Left lung (tissue), 10 donors: Measurements from ENCODE around the gene KCNH8. TPM values are rescaled to one million over a fixed set of nuclear protein-coding genes. Genes with fewer than 3 reads are reported as not detected.

ENCODE experiments used
- ATAC-seq: fragments of 200-7000 bp; cut with Tn5 transposase; one replicate; pipeline ENCODE4 v1.9.1; 2020; ENCODE audit warnings: moderate library complexity
- DNase-seq, 4 donors: peaks; one replicate each; pipeline ENCODE4 v3.0.0-alpha.2; 2013 to 2020
- H3K27ac ChIP-seq, 2 donors: fragments of 200-600 bp; sonication (generic) in 1 of 2; one replicate each; pipeline versions ENCODE4 v1.5.0 to v1.8.0; 2020 to 2021
- H3K27me3 ChIP-seq, 2 donors: fragments of 200-600 bp; sonication (generic) in 1 of 2; one replicate each; pipeline versions ENCODE4 v1.5.0 to v1.8.0; 2020 to 2021
- H3K36me3 ChIP-seq, 2 donors: fragments of 200-600 bp; sonication (generic) in 1 of 2; one replicate each; pipeline versions ENCODE4 v1.5.0 to v1.8.0; 2020 to 2021
- H3K4me1 ChIP-seq, 2 donors: fragments of 200-600 bp; one replicate each; pipeline ENCODE4 v1.8.0; 2021
- H3K4me3 ChIP-seq, 2 donors: fragments of 200-600 bp; sonication (generic) in 1 of 2; one replicate each; pipeline versions ENCODE4 v1.5.0 to v1.8.0; 2020 to 2021; ENCODE audit warnings: mild to moderate bottlenecking in 1 of 2
- H3K9me3 ChIP-seq, 2 donors: fragments of 200-600 bp; sonication (generic) in 1 of 2; one replicate each; pipeline versions ENCODE4 v1.5.0 to v1.8.0; 2020 to 2021
- CTCF ChIP-seq, 2 donors: fragments of 200-600 bp; sonication (generic) in 1 of 2; IDR thresholded peaks; one replicate each; pipeline versions ENCODE4 v1.5.0 to v1.8.0; 2021; ENCODE audit warnings: antibody characterized with exemption in 2 of 2
- intact Hi-C, 2 donors: fragments of 100-400 bp; cut with DNase I; formaldehyde crosslinking; loops; one replicate each; pipeline versions ENCODE4 v1.11.2 to v1.14.2; 2022
- polyA plus RNA-seq, 6 donors: library from polyadenylated mRNA; unstranded; fragments of 120-200 nt; gene quantifications; one replicate each; pipeline ENCODE4 v1.2.1, GENCODE V29; 2013; ENCODE audit not compliant: insufficient read length in 6 of 6
- total RNA-seq, 2 donors: library from RNA; stranded (reverse); fragmentation: NEBNext Ultra II Directional; extraction: Animal tissue kit (Norgen Biotek cat#: 25700); gene quantifications; one replicate each; pipeline ENCODE4 v1.2.1, GENCODE V29; 2021
- donor health status: DM: no; HTN: yes; CAD: no.
- donor health status: DM: no; HTN: no; CAD: no.

The KCNH8 gene
- total and polyA plus RNA-seq, 8 donors = 0.12 to 3.0 (median 2.1) TPM

- ATAC-seq = no peak
- H3K27me3 ChIP-seq = no peaks in the 10 kb centered on the region
- no peak overlapping the region for H3K4me3 ChIP-seq
- intact Hi-C loops = no loop called here
- TF ChIP-seq CTCF (IDR thresholded peaks at IDR 0.05) = no peak
- H3K27ac ChIP-seq = no peak overlapping the region
- no peaks in the 10 kb centered on the region for H3K4me1 ChIP-seq
- H3K36me3 ChIP-seq = no peaks in the 10 kb centered on the region
- peaks cover 0 to 9% of the 10 kb centered on the region in 2 donors for H3K9me3 ChIP-seq
- DNase-seq = no peak
Observed at GRCh38 chr3:19248143-19248542, 99.8 kb downstream of the KCNH8 start.

- DNase-seq (no peak), ATAC-seq (no peak)
- Histone ChIP-seq H3K27ac (no peak overlapping the region), H3K9me3 (peaks cover 0 to 9% of the 10 kb centered on the region in 2 donors), H3K4me1 (no peaks in the 10 kb centered on the region), H3K4me3 (no peak overlapping the region), H3K36me3 (no peaks in the 10 kb centered on the region), H3K27me3 (no peaks in the 10 kb centered on the region)
- intact Hi-C loops = no loop called here
- TF ChIP-seq CTCF (IDR thresholded peaks at IDR 0.05) = no peak
Observed at GRCh38 chr3:19248767-19249166, 100.5 kb downstream of the KCNH8 start.

- no peak for DNase-seq
- intact Hi-C loops = no loop called here
- no peaks in the 10 kb centered on the region for H3K36me3 ChIP-seq
- no peaks in the 10 kb centered on the region for H3K27me3 ChIP-seq
- no peak overlapping the region for H3K27ac ChIP-seq
- no peak for TF ChIP-seq CTCF (IDR thresholded peaks at IDR 0.05)
- no peaks in the 10 kb centered on the region for H3K9me3 ChIP-seq
- no peaks in the 10 kb centered on the region for H3K4me1 ChIP-seq
- no peak overlapping the region for H3K4me3 ChIP-seq
- ATAC-seq = no peak
Observed at GRCh38 chr3:19250959-19251610, 102.8 kb downstream of the KCNH8 start.

GRCh38 chr3:19254189-19254588 lies 105.9 kb downstream of the KCNH8 start:
- Histone ChIP-seq H3K4me3 (no peak overlapping the region), H3K9me3 (no peaks in the 10 kb centered on the region)
- no peak for TF ChIP-seq CTCF (IDR thresholded peaks at IDR 0.05)

GRCh38 chr3:19254784-19255338 lies 106.6 kb downstream of the KCNH8 start:
- Histone ChIP-seq H3K4me3 (no peak overlapping the region), H3K27ac (no peak overlapping the region), H3K4me1 (no peaks in the 10 kb centered on the region), H3K36me3 (no peaks in the 10 kb centered on the region), H3K27me3 (no peaks in the 10 kb centered on the region), H3K9me3 (no peaks in the 10 kb centered on the region)
- TF ChIP-seq CTCF (IDR thresholded peaks at IDR 0.05) = no peak
- ATAC-seq (no peak), DNase-seq (no peak)
- intact Hi-C loops = no loop called here

More at GRCh38 chr3:19254189-19254588, 105.9 kb downstream of the KCNH8 start:
- intact Hi-C loops = no loop called here
- H3K4me1 ChIP-seq = no peaks in the 10 kb centered on the region
- no peaks in the 10 kb centered on the region for H3K27me3 ChIP-seq
- no peak for ATAC-seq
- H3K27ac ChIP-seq = no peak overlapping the region
- DNase-seq = no peak
- no peaks in the 10 kb centered on the region for H3K36me3 ChIP-seq
